ENCODE measurements around the gene CXCL16.
A peak's percentile ranks its signal among the peaks of the same experiment; 100 is the strongest.

GRCh38 chr17:4708436-4708835 is 31.3 kb downstream of the CXCL16 start:
- TF ChIP-seq REST (IDR thresholded peaks at IDR 0.05; ENCODE audit: low read depth): no peak
- TF ChIP-seq POLR2AphosphoS5 (IDR thresholded peaks at IDR 0.05; ENCODE audit: low read depth, low read length): peak; percentile 51
- TF ChIP-seq SIN3A (IDR thresholded peaks at IDR 0.05; ENCODE audit: low read depth): no peak
- peak; percentile 28; the same call in 1 of the 2 replicates for TF ChIP-seq SP1 (IDR thresholded peaks at IDR 0.05; ENCODE audit: low read depth)
- no peak for TF ChIP-seq CTCF (IDR thresholded peaks at IDR 0.05 in 2 of 3, conservative IDR thresholded peaks at IDR 0.05 in 1 of 3; ENCODE audit: borderline replicate concordance in 1 of 3, insufficient read depth in 1 of 3, low read depth in 2 of 3, low read length in 2 of 3)
- no peak for TF ChIP-seq POLR2A (IDR thresholded peaks at IDR 0.05; ENCODE audit: borderline replicate concordance, extremely low read depth, insufficient read depth, insufficient read length)
